GM19240 (cell line): ENCODE measurements around the gene OXT.
A peak's percentile ranks its signal among the peaks of the same experiment; 100 is the strongest.
"Not testable (repeated sequence)": the region's sequence is repeated elsewhere in the genome, so short reads cannot be mapped to it uniquely, and the experiment has no call there.

Experiments
- DNase-seq: peaks from one replicate; pipeline ENCODE4 v3.0.0; 2011; ENCODE audit warnings: low spot score; ENCODE audit not compliant: insufficient read length

Gene OXT

DNA sequence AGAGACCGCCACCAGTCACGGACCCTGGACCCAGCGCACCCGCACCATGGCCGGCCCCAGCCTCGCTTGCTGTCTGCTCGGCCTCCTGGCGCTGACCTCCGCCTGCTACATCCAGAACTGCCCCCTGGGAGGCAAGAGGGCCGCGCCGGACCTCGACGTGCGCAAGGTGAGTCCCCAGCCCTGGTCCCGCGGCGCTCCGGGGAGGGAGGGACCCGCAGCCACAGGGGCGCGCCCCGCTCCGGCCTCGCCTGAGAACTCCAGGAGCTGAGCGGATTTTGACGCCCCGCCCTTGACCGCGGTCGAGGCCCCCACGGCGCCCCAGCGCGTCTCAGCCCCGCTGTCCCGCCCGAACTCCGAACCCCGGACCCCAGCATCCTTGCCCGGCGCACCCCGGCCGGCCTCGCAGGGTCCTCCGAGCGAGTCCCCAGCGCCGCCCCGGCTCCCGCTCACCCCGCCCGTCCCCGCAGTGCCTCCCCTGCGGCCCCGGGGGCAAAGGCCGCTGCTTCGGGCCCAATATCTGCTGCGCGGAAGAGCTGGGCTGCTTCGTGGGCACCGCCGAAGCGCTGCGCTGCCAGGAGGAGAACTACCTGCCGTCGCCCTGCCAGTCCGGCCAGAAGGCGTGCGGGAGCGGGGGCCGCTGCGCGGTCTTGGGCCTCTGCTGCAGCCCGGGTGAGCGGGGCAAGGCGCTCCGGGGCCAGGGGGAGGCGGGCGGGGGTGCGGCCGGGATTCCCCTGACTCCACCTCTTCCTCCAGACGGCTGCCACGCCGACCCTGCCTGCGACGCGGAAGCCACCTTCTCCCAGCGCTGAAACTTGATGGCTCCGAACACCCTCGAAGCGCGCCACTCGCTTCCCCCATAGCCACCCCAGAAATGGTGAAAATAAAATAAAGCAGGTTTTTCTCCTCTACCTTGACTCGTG lies at the start of gene OXT:
TSS of gene OXT (plus strand) at position 11 of the 920 bp plus-strand sequence. CDS start at position 47, 36 bp downstream.
- DNase-seq = no peak

DNA sequence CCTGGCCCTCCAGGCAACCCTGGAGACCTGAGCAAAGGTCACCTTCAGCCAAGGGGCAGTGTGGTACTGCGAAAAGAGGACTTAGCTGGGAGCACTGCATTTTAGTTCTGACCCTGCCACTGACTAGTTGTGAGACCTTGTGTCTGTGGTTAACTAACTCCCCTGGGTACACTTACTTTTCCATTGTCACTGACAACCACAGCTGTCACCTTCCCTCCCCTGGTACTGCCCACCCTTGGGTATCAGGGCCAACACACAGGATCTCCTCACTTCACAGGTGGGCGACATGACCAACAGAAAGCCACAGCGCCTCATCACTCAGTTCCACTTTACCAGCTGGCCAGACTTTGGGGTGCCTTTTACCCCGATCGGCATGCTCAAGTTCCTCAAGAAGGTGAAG lies 49.6 kb upstream of the OXT start:
- DNase-seq = no peak

DNA sequence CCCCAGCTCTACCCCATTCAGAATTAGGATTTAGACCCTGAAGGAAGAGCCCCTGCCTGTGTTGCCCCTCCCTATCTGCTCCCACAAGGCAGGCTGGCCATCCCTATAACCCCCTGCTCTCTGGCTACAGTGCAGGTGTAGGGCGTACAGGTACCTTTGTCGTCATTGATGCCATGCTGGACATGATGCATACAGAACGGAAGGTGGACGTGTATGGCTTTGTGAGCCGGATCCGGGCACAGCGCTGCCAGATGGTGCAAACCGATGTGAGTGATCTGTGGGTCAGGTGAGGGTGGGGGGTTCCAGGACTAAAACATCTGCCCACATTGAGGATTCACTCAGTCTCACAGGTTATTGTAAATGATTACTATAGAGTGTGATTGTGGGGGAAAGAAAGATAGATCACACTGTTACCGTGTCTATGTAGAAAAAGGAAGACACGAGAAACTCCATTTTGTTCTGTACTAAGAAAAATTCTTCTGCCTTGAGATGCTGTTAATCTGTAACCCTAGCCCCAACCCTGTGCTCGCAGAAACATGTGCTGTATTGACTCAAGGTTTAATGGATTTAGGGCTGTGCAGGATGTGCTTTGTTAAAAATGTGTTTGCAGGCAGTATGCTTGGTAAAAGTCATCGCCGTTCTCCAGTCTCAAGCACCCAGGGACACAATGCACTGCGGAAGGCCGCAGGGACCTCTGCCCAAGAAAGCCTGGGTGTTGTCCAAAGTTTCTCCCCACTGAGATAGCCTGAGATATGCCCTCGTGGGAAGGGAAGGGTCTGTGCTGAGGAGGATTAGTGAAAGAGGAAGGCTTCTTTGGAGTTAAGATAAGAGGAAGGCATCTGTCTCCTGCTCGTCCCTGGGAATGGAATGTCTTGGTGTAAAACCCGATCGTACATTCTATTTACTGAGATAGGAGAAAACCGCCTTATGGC lies 48.6 kb upstream of the OXT start:
- DNase-seq = not testable (repeated sequence)

DNA sequence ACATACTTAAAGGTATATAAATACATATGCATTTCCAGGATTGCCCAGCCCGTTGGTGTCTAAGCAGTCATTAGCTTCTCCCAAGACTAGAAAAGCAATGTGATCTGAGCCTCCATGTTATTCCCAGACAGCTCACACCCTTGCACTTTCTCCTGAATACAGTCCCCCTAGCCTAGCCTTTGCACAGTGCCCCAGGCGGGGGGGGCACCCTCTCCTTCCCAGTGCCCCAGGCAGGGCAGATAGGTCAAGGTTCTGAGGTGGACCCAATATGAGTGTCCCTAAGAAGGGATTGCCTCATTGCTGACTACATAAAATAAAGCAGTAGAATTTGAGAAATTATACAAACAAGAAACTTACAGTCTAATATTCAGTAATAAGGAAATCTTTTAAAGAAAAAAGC lies 43.4 kb upstream of the OXT start:
- no peak for DNase-seq

DNA sequence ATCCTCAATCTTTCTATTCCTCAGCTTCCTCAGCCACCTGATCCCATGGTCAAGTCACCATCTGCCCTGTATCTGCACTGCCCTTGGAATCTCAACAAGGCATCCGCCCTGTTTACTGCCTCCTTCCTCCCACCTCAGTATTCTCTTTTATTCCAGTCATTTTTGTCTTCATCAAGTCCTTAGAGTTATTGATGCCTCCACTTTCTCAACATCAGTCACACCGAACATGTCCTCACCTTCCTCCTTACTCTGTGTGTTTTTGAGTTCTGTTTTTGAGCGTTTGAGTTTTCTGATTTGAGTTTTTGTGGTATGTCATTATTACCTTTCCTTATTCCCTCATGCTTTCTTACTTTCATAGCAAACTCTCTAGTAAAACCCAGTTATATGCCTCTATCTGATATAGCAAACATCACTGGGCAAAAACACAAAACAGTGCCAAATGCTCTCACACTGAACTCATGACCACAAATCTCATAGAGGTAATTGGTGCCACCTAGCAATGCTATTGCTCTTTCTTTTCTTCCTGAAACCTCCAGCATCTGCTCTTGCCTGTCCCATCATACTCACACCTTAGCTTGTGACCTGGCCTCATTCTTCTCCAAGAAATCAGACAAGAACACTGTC lies 39.8 kb upstream of the OXT start:
- DNase-seq = no peak

DNA sequence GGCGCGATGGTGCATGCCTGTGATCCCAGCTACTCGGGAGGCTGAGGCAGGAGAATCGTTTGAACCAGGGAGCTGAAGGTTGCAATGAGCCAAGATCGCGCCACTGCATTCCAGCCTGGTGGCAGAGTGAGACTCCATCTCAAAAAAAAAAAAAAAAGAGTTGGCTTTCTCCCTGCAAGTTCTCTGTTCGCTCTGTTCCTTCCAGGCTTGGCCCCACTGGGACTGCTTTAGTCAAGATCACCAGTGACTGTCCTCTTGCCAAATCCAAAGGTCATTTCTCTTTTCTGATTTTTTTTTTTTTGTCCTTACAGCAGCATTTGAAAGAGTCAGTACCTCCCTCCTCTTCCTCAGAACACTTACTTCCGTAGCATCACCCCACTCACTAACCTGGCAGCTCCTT lies 38.8 kb upstream of the OXT start:
- no peak for DNase-seq

DNA sequence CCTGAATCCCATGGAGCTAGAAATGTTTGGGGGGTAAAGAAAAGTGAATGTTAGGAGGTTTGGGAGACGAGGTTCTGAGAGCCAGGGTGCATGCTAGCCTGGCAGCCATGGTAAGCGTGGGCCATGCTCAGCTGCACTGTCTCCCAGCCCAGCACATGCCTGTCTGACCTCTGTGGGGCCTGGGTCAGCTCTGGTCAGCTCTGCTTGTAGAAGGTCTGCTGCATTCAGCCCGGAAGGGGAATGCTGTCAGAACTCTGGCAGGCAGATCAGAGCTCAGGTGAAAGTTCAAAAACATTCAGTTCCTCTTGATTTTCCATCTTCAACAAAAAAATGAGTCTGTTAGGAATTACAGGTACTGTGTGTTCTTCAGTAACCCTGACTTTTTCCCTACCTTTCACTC lies 33.8 kb upstream of the OXT start:
- no peak for DNase-seq

DNA sequence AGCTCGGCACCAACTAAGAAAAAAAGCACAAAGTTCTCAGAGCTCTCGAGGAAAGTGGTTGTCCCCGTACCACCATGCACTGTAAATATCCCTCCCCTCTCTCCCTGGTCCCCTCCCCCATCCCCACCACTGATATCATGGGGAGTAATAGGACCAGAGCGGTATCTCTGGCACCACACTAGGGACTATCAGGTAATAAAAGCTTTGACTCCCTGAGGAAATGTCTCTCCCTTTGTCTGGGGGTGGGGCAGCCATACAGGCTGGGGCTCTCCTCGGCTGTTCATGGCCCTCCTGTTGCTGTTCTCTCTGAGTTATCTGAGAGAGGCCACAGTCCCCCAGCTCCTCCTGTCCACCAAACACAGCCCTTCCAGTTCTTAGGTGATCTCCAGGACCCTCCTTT lies 33.0 kb upstream of the OXT start:
- no peak for DNase-seq

DNA sequence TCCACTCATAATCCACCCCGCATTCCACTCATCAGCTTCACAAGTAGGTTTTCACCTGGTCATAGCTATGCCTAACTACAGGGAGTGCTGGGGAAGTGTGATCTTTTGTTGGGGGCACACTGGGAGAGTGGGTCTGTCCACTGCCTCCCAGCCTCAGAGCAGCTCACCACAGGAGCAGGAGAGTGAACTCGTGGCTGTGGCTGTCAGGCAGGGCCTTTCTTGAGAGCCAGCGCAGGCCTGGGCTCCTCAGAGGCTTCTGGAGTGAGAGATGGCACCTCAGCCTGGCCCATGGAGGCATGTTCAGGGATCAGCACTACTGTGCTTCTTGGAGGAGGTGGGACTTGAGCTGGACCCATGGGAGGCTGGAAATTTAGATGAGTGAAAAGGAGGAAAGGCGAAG lies 32.0 kb upstream of the OXT start:
- no peak for DNase-seq

DNA sequence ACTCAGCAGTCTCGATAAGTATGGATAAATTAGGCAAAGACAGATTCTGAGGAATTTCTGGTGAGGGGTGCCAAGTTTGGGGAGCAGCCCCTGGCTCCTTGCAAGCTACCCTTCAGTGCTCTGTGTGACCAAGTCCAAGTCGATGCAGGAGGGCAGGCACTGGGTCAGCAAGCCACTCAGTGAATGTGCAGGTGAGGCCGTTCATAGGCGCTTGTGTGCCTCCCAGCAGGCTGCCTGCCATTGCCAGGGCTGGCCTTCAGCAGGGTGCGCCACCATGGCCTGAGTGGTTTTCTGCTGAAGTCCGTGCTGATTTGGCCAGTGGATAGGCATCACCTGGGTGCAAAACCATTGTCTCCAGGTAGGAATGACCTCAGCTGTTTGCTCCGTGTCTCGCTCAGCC lies 31.3 kb upstream of the OXT start:
- no peak for DNase-seq

DNA sequence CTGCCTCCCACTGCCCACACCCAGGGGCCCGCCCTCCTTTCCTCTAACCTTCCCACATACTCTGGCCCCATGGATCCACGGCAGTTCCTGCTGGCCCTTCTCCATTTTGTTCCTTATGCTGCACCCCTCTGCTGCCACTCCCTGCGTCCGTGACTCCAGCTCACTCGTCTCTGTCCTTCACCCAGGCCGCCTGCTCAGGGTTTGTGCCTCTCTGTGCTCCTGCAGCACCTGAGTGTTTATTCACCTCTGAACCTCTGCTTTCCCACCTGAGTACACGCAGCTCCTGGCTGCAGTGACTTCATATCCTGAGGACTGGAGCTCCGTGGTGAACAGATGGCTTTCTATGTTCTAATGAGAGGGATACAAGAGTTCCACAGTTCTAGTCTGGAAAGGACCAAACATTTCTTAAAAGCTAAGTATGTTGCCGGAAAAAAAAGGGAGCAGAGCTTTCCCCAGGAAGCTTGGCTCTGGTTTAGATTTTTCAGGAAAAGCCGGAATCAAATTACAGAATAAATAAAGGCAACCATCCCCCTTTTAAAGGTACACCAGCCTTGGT lies 29.5 kb upstream of the OXT start:
- DNase-seq = no peak

DNA sequence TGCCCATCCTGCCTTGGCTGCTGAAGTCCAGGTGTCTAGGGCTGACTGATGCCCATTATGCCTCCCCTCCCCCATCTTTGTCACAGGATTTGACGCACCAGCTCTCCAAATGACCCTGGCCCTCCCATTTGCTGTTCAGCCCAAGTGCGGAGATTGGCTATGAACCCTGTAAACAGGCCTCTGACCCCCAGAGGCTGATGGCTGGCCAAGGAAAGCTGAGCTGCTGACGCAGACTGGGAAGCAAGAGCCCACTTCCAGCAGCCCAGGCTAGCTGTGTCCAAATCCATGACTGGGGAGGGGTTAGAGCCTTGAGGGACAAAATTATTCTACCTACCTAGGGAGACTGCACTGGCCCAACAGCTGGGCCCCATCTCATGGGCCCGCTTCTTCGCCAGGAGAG lies 28.8 kb upstream of the OXT start:
- no peak for DNase-seq

DNA sequence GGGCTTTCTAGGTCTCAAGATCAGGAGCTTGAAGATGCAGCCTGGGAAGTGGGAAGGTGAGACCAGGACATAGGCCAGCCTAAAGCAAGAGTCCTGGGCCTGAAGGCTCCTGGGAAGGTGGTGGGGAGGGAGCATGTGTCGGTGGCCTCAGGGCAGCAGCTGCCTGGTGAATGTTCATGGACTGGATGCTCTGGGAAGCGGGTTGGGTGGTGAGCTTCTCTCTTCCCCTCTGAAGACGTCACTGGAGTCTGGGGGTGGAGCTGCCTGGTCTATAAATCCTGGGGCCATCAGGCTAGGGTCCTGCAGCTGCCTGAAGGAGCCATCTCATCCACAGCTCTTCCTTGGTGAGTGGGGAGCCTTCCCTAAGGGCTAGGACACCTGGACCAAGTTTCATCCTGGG lies 28.1 kb upstream of the OXT start, which contains the start of gene GNRH2:
TSS of gene GNRH2 (plus strand) at position 301 of the 400 bp plus-strand sequence. CDS start 793 bp downstream, outside the sequence.
- DNase-seq = no peak

DNA sequence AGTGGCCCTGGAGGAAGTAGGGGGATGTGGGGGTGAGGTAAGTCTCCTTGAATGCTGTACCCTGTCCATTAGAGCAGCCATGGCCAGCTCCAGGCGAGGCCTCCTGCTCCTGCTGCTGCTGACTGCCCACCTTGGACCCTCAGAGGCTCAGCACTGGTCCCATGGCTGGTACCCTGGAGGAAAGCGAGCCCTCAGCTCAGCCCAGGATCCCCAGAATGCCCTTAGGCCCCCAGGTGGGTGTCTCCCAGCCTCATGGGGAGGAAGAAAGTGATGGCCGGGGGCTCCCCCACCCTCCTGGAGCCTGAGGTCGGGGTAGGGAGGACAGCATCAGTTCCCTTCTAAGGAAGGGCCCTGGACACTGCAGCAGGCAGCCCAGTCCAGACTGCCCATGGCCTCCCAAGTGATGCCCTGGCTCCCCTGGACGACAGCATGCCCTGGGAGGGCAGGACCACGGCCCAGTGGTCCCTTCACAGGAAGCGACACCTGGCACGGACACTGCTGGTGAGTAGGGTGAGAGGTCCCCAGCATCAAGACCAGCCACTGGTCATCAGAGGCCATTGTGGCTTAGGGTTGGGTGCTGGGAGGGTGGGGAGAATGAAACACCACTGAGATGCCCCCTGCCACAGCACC lies 27.0 kb upstream of the OXT start:
- DNase-seq = no peak

DNA sequence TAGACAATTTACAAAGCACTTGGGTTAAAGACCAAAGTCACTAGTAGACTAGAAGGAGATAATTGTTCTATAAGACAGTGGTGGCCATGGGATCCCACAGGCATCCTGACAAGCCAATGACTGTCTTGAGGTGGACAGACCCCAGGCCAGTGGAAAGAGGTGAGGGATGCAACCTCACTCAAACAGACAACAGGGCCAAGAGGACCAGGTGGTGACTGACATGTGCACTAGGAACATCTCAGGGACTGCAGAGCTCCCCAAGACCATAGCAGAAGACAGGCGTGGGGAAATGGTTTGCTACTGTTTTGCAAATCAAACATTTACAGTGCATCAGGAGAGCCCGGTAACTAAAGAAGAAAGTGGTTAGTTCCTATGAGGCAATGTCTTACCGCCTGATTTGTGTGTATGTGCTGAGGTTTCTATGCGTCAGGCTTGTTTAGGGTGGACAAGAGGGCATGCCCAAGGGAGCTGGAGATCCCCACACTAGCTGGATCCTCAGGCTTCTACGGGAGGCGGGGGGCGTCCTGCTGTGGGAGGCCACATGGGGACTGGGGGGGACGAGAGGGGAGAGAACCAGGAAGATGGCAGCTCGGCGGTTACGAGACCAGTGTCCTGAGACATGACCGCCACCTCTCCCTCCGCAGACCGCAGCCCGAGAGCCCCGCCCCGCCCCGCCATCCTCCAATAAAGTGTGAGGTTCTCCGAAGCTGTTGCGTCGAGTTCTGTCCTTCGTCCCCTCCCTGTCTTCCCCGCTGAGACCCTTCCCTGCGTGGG lies 26.2 kb upstream of the OXT start:
- peak; percentile 55 for DNase-seq

DNA sequence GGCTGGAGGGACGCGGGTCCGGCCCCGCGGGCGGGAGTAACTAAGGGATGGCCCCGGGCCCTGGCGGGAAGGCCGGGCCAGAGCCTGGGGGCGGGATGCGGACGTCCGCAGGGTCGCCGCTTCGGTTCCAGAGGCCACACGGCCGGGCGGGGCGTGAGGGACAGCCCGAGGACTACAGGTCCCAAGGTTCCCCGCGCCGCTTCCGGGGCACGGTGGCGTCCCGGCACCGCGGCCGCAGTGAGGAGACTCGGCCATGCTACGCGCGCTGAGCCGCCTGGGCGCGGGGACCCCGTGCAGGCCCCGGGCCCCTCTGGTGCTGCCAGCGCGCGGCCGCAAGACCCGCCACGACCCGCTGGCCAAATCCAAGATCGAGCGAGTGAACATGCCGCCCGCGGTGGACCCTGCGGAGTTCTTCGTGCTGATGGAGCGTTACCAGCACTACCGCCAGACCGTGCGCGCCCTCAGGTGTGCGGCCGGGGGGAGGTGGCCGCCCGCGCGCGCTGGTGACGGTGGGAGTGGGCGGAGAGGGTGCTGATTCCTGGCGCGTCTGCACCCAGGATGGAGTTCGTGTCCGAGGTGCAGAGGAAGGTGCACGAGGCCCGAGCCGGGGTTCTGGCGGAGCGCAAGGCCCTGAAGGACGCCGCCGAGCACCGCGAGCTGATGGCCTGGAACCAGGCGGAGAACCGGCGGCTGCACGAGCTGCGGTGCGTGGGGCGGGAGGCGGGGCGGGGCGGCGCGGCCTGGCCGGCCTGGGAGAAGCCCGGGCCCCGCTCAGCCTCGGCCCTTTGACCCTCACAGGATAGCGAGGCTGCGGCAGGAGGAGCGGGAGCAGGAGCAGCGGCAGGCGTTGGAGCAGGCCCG lies 25.4 kb upstream of the OXT start, which contains the start of gene MRPS26:
TSS of gene MRPS26 (plus strand) at position 237 of the 861 bp plus-strand sequence. CDS start at position 254, 17 bp downstream.
- DNase-seq = peak; percentile 87

DNA sequence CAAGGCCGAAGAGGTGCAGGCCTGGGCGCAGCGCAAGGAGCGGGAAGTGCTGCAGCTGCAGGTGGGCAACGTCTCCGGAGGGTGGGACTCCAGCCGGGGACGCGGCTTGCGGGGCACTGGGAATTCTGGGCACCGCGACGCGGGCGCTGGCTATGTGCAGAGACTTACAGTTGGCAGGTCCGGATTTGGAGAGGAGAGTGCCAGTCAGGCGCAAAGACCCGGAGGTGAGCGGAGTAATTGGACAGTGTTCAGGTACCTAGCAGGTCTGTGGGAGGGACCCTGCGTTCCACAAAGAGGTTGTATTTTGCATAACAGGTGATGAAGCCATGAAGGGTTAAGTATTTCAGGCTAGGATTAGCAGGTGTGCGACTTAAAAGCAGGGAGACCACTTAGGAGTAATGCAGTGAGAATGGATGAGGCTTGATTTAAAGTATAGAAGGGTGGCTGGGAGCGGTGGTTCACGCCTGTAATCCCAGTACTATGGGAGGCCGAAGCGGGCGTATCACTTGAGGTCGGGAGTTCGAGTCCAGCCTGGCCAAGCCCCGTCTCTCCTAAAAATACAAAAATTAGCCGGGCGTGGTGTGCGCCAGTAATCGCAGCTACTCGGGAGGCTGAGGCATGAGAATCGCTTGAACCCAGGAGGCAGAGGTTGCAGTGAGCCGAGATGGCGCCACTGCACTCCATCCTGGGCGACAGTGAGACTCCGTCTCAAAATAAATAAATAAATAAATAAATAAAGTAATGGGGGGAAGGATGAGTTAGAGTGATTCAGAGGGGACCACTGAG lies 24.6 kb upstream of the OXT start:
- DNase-seq = no peak
